ENCODE measurements around the gene ALAS1. TPM values are rescaled to one million over a fixed set of nuclear protein-coding genes. Genes with fewer than 3 reads are reported as not detected.

ALAS1 gene
- total and polyA plus RNA-seq, 2 experiments from 2014 or later, result 85.3 to 90.1 TPM

DNA sequence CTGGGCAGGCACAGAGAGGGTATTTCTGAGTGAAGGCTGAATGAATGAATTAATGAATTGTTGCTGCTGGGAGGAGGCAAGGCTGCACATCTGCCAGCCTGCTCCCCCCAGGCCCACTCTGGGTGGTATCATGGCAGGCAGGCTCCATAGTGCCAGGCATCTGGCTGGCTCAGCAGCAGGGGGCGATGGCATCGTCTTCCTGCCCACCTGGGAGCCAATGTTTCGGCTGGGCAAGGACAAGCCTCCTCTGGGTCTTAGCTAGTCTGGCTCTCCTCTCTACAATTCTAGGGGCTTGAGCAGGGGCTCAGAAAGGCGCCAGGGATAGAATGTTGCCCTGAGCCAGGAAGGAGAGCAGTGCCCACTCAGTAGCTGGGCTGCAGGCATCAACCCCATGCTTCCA lies 29.2 kb downstream of the ALAS1 start:
- Histone ChIP-seq H3K27me3 (no peaks in the 10 kb centered on the region), H3K9me3 (ENCODE audit: low read depth) (no peaks in the 10 kb centered on the region), H3K27ac (no peak overlapping the region), H3K36me3 (replicated peaks; ENCODE audit: insufficient read depth, low read depth) (no peaks in the 10 kb centered on the region), H3K9me2 (replicated peaks; ENCODE audit: insufficient read depth) (no peaks in the 10 kb centered on the region), H4K20me1 (ENCODE audit: insufficient read depth, poor library complexity, severe bottlenecking) (no peaks in the 10 kb centered on the region), H2AFZ (no peak overlapping the region), H3K4me1 (ENCODE audit: insufficient read depth) (no peaks in the 10 kb centered on the region), H3K4me2 (no peak overlapping the region), H3K4me3 (no peak overlapping the region), H3K79me2 (no peaks in the 10 kb centered on the region)
- WGBS (ENCODE audit: low lambda C conversion rate, missing lambda C conversion rate), result 97% methylated on average over 4 of the region's 4 CpGs
- DNase-seq (ENCODE audit: low spot score), result no peak
- TF ChIP-seq EZH2phosphoT487 (IDR thresholded peaks at IDR 0.05; ENCODE audit: low read depth, severe bottlenecking, unreplicated experiment), result no peak
- TF ChIP-seq EZH2 (IDR thresholded peaks at IDR 0.05; ENCODE audit: borderline replicate concordance), result no peak
- TF ChIP-seq, protein P1, sequence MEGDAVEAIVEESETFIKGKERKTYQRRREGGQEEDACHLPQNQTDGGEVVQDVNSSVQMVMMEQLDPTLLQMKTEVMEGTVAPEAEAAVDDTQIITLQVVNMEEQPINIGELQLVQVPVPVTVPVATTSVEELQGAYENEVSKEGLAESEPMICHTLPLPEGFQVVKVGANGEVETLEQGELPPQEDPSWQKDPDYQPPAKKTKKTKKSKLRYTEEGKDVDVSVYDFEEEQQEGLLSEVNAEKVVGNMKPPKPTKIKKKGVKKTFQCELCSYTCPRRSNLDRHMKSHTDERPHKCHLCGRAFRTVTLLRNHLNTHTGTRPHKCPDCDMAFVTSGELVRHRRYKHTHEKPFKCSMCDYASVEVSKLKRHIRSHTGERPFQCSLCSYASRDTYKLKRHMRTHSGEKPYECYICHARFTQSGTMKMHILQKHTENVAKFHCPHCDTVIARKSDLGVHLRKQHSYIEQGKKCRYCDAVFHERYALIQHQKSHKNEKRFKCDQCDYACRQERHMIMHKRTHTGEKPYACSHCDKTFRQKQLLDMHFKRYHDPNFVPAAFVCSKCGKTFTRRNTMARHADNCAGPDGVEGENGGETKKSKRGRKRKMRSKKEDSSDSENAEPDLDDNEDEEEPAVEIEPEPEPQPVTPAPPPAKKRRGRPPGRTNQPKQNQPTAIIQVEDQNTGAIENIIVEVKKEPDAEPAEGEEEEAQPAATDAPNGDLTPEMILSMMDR (IDR thresholded peaks at IDR 0.05; ENCODE audit: poor library complexity), result no peak

DNA sequence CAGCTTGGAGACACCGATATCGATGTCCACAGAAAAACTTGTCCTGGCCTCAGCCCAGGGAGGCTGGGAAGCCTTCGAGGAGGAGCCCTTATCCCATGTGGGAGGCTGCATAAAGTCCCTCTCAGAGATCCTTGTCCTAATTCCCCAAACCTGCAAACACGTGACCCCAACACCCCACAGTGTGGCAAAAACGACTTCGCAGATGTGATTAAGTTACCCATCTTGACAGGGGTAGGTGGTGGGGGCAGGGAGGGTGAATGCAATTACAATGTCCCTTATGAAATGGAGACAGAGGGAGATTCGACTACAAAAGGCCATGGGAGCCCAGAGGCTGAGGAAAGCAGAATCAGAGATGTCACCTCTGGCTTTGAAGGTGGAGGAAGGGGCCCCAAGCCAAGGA lies 29.8 kb downstream of the ALAS1 start:
- TF ChIP-seq EZH2phosphoT487 (IDR thresholded peaks at IDR 0.05; ENCODE audit: low read depth, severe bottlenecking, unreplicated experiment) (no peak), EZH2 (IDR thresholded peaks at IDR 0.05; ENCODE audit: borderline replicate concordance) (no peak)
- TF ChIP-seq, protein P1 (IDR thresholded peaks at IDR 0.05; ENCODE audit: poor library complexity), result no peak
- no peak for DNase-seq (ENCODE audit: low spot score)
- H4K20me1 ChIP-seq (ENCODE audit: insufficient read depth, poor library complexity, severe bottlenecking), result no peaks in the 10 kb centered on the region
- no peaks in the 10 kb centered on the region for H3K9me2 ChIP-seq (replicated peaks; ENCODE audit: insufficient read depth)
- no peaks in the 10 kb centered on the region for H3K36me3 ChIP-seq (replicated peaks; ENCODE audit: insufficient read depth, low read depth)
- no peak overlapping the region for H3K4me2 ChIP-seq
- H2AFZ ChIP-seq, result no peak overlapping the region
- no peaks in the 10 kb centered on the region for H3K9me3 ChIP-seq (ENCODE audit: low read depth)
- no peaks in the 10 kb centered on the region for H3K79me2 ChIP-seq
- H3K27ac ChIP-seq, result no peak overlapping the region
- H3K27me3 ChIP-seq, result no peaks in the 10 kb centered on the region
- H3K4me3 ChIP-seq, result no peak overlapping the region
- 92% methylated on average over 7 of the region's 7 CpGs for WGBS (ENCODE audit: low lambda C conversion rate, missing lambda C conversion rate)
- no peaks in the 10 kb centered on the region for H3K4me1 ChIP-seq (ENCODE audit: insufficient read depth)

DNA sequence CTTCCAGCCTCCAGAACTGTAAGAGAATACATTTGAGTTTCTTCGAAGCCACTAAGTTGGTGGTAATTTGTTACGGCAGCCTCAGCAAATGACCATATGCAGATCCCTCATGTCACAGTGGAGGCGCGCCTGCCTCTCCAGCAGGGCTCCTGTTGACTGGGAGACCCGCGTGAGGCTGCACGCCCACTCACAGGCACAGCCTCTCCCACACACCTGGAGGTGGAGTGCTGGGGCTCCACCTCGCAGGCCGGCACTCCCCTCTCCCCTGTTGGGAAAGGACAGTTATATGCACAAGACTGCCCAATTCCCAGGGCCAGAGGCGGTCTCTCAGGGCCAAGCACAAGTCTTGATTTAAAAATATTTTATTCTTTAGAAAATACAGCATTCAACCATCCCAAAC lies 30.3 kb downstream of the ALAS1 start:
- Histone ChIP-seq H3K36me3 (replicated peaks; ENCODE audit: insufficient read depth, low read depth) (no peaks in the 10 kb centered on the region), H3K27me3 (no peaks in the 10 kb centered on the region), H3K4me2 (no peak overlapping the region), H3K79me2 (no peaks in the 10 kb centered on the region), H4K20me1 (ENCODE audit: insufficient read depth, poor library complexity, severe bottlenecking) (no peaks in the 10 kb centered on the region), H2AFZ (no peak overlapping the region), H3K4me3 (no peak overlapping the region), H3K27ac (no peak overlapping the region), H3K4me1 (ENCODE audit: insufficient read depth) (no peaks in the 10 kb centered on the region), H3K9me3 (ENCODE audit: low read depth) (no peaks in the 10 kb centered on the region), H3K9me2 (replicated peaks; ENCODE audit: insufficient read depth) (no peaks in the 10 kb centered on the region)
- 92% methylated on average over 10 of the region's 10 CpGs for WGBS (ENCODE audit: low lambda C conversion rate, missing lambda C conversion rate)
- TF ChIP-seq, protein P1 (IDR thresholded peaks at IDR 0.05; ENCODE audit: poor library complexity), result no peak
- TF ChIP-seq EZH2 (IDR thresholded peaks at IDR 0.05; ENCODE audit: borderline replicate concordance), result no peak
- no peak for TF ChIP-seq EZH2phosphoT487 (IDR thresholded peaks at IDR 0.05; ENCODE audit: low read depth, severe bottlenecking, unreplicated experiment)
- DNase-seq (ENCODE audit: low spot score), result no peak
